MV-4-11 (cell line): Measurements from ENCODE around the gene MIER2.

ENCODE experiments used
- DNase-seq: peaks from one replicate; lab custom pipeline; 2025; lab: John Stamatoyannopoulos, UW

Gene MIER2

GRCh38 chr19:307793-308420 lies 36.7 kb downstream of the MIER2 start:
- no peak for DNase-seq

GRCh38 chr19:307111-307531 lies 37.5 kb downstream of the MIER2 start:
- no peak for DNase-seq

- DNase-seq: no peak
Observed at GRCh38 chr19:306151-306900, 38.3 kb downstream of the MIER2 start.

- no peak for DNase-seq
Observed at GRCh38 chr19:305240-306150, 39.1 kb downstream of the MIER2 start.

GRCh38 chr19:296476-297225 lies 47.9 kb downstream of the MIER2 start:
- peak; percentile 72 for DNase-seq

GRCh38 chr19:295687-296370 lies 48.8 kb downstream of the MIER2 start:
- no peak for DNase-seq

- DNase-seq: no peak
Observed at GRCh38 chr19:294946-295686, 49.5 kb downstream of the MIER2 start.

- no peak for DNase-seq
Observed at GRCh38 chr19:294341-294945, 50.2 kb downstream of the MIER2 start.

GRCh38 chr19:293436-294110 lies 51.0 kb downstream of the MIER2 start:
- DNase-seq: no peak

- DNase-seq: no peak
Observed at GRCh38 chr19:292951-293350, 51.6 kb downstream of the MIER2 start.

GRCh38 chr19:292281-292884 lies 52.2 kb downstream of the MIER2 start:
- no peak for DNase-seq

GRCh38 chr19:291561-292280 lies 52.9 kb downstream of the MIER2 start:
- no peak for DNase-seq

- no peak for DNase-seq
Observed at GRCh38 chr19:291006-291521, 53.5 kb downstream of the MIER2 start, which contains the start of gene PLPP2. TSS of gene PLPP2 (minus strand) at chr19:291403. CDS start at chr19:291336, 67 bp downstream.

GRCh38 chr19:290372-291005 lies 54.1 kb downstream of the MIER2 start:
- no peak for DNase-seq

- DNase-seq: no peak
Observed at GRCh38 chr19:289651-290371, 54.8 kb downstream of the MIER2 start.

GRCh38 chr19:288911-289310 lies 55.7 kb downstream of the MIER2 start:
- no peak for DNase-seq

GRCh38 chr19:287381-287871 lies 57.2 kb downstream of the MIER2 start:
- DNase-seq: no peak
